IMR-90 (cell line): ENCODE results near the gene C13orf46. TPM values are rescaled to one million over a fixed set of nuclear protein-coding genes. Genes with fewer than 3 reads are reported as not detected.

ENCODE experiments used
- ATAC-seq: fragments of 200-7000 bp; cut with Tn5 transposase; 2 replicates; pipeline ENCODE4 v1.9.1; 2020; ENCODE audit warnings: low read depth, mild to moderate bottlenecking, moderate library complexity
- BruUV-seq: library from RNA; stranded (reverse); fragments of 400-500 nt; replicated peaks from 2 replicates; lab custom pipeline; 2021; lab: Mats Ljungman, UMichigan
- CTCF ChIA-PET: fragments of 300-600 bp; formaldehyde crosslinking; extraction: SDS; loops from one replicate; lab custom pipeline; 2021; ENCODE audit warnings: antibody characterized with exemption; lab: Yijun Ruan, JAX
- POLR2A ChIA-PET: fragments of 300-600 bp; sonication (Branson Sonifier 250); formaldehyde crosslinking; loops from one replicate; lab custom pipeline; 2022; ENCODE audit warnings: antibody characterized with exemption; ENCODE audit not compliant: unreplicated experiment; lab: Charles Lee
- DNase-seq: peaks from one replicate; pipeline ENCODE4 v3.0.0; 2013
- H2AFZ ChIP-seq: replicated peaks from 2 replicates; pipeline ENCODE3; 2013; ENCODE audit warnings: low read length, mild to moderate bottlenecking; ENCODE audit not compliant: poor library complexity
- H2AK5ac ChIP-seq: 2 replicates; pipeline ENCODE4 v1.6.1; 2013; ENCODE audit warnings: low read depth, low read length, inconsistent platforms
- H2AK9ac ChIP-seq: replicated peaks from 2 replicates; pipeline ENCODE3; 2013; ENCODE audit warnings: mild to moderate bottlenecking, low read depth, low read length, moderate library complexity; ENCODE audit not compliant: poor library complexity
- H2BK120ac ChIP-seq: 2 replicates; pipeline ENCODE4 v1.6.1; 2013; ENCODE audit warnings: low read depth, low read length, inconsistent platforms
- H2BK15ac ChIP-seq: 3 replicates; pipeline ENCODE4 v1.6.1; 2013; ENCODE audit warnings: low read depth, low read length, inconsistent platforms
- H2BK20ac ChIP-seq: 2 replicates; pipeline ENCODE4 v1.6.1; 2013; ENCODE audit warnings: low read depth, mild to moderate bottlenecking, inconsistent platforms, low read length, moderate library complexity
- H2BK5ac ChIP-seq: 2 replicates; pipeline ENCODE4 v1.6.1; 2013; ENCODE audit warnings: mild to moderate bottlenecking, low read depth, low read length, inconsistent platforms; ENCODE audit not compliant: poor library complexity, severe bottlenecking
- H3K14ac ChIP-seq: replicated peaks from 2 replicates; pipeline ENCODE4 v1.6.1; 2013; ENCODE audit warnings: low read depth, low read length, inconsistent platforms
- H3K18ac ChIP-seq: 2 replicates; pipeline ENCODE4 v1.6.1; 2013; ENCODE audit warnings: low read depth, low read length, control low read depth
- H3K23ac ChIP-seq: 2 replicates; pipeline ENCODE4 v1.6.1; 2013; ENCODE audit warnings: low read depth, low read length, inconsistent platforms
- H3K27ac ChIP-seq: 2 replicates; pipeline ENCODE4 v1.5.1; 2013; ENCODE audit warnings: mild to moderate bottlenecking, control low read depth, low read length; ENCODE audit not compliant: insufficient read depth
- H3K27me3 ChIP-seq: 2 replicates; pipeline ENCODE4 v1.6.1; 2013; ENCODE audit warnings: low read length; ENCODE audit not compliant: control insufficient read depth, insufficient read depth
- H3K36me3 ChIP-seq: 2 replicates; pipeline ENCODE4 v1.6.1; 2013; ENCODE audit warnings: low read length, mixed read lengths; ENCODE audit not compliant: control insufficient read depth, insufficient read depth
- H3K4ac ChIP-seq: 2 replicates; pipeline ENCODE4 v1.6.1; 2013; ENCODE audit warnings: low read depth, low read length, inconsistent platforms
- H3K4me1 ChIP-seq: 2 replicates; pipeline ENCODE4 v1.6.1; 2013; ENCODE audit warnings: low read length, mixed read lengths; ENCODE audit not compliant: control insufficient read depth, insufficient read depth
- H3K4me2 ChIP-seq: 2 replicates; pipeline ENCODE4 v1.6.1; 2013; ENCODE audit warnings: low read depth, mild to moderate bottlenecking, control low read depth, low read length, moderate library complexity
- H3K4me3 ChIP-seq: 2 replicates; pipeline ENCODE4 v1.5.1; 2013; ENCODE audit warnings: low read depth, mild to moderate bottlenecking, control low read depth, low read length, moderate library complexity; ENCODE audit not compliant: insufficient read depth
- H3K56ac ChIP-seq: 2 replicates; pipeline ENCODE4 v1.6.1; 2013; ENCODE audit warnings: low read length, inconsistent platforms; ENCODE audit not compliant: insufficient read depth; ENCODE audit errors: extremely low read depth
- H3K79me1 ChIP-seq, 2 experiments: 2 replicates each; pipeline ENCODE4 v1.6.1; 2013; ENCODE audit warnings: low read length in 2 of 2, inconsistent platforms in 1 of 2, low read depth in 1 of 2
- H3K9ac ChIP-seq: 2 replicates; pipeline ENCODE4 v1.6.1; 2013; ENCODE audit warnings: low read depth, low read length, control low read depth
- H3K9me1 ChIP-seq: 2 replicates; pipeline ENCODE4 v1.6.1; 2013; ENCODE audit warnings: low read length, inconsistent platforms; ENCODE audit not compliant: insufficient read depth
- H3K9me3 ChIP-seq: 2 replicates; pipeline ENCODE4 v1.6.1; 2013; ENCODE audit warnings: low read length; ENCODE audit not compliant: control insufficient read depth, insufficient read depth
- H4K20me1 ChIP-seq: 2 replicates; pipeline ENCODE4 v1.6.1; 2013; ENCODE audit warnings: low read length, inconsistent platforms; ENCODE audit not compliant: insufficient read depth
- H4K5ac ChIP-seq: 2 replicates; pipeline ENCODE4 v1.6.1; 2013; ENCODE audit warnings: mild to moderate bottlenecking, low read depth, low read length, control low read depth
- H4K8ac ChIP-seq, 2 experiments: 2 replicates each; pipeline ENCODE4 v1.6.1; 2013; ENCODE audit warnings: low read depth in 2 of 2, low read length in 2 of 2, control low read depth in 1 of 2, inconsistent platforms in 1 of 2
- H4K91ac ChIP-seq: 2 replicates; pipeline ENCODE4 v1.6.1; 2013; ENCODE audit warnings: low read depth, low read length, inconsistent platforms; ENCODE audit not compliant: insufficient read depth
- BHLHE40 ChIP-seq: fragments of 150-350 bp; IDR thresholded peaks from 2 replicates; pipeline ENCODE4 v1.6.1; 2016; ENCODE audit warnings: mild to moderate bottlenecking, low read depth, low read length
- FOS ChIP-seq: fragments of 150-350 bp; IDR thresholded peaks from 2 replicates; pipeline ENCODE4 v1.6.1; 2016; ENCODE audit warnings: low read depth, low read length
- MXI1 ChIP-seq: IDR thresholded peaks from 2 replicates; pipeline ENCODE4 v1.6.1; 2012; ENCODE audit warnings: low read depth, mild to moderate bottlenecking, low read length, moderate library complexity, borderline replicate concordance
- POLR2A ChIP-seq: IDR thresholded peaks from 2 replicates; pipeline ENCODE4 v1.6.1; 2012; ENCODE audit warnings: mild to moderate bottlenecking, low read depth, low read length
- RAD21 ChIP-seq: IDR thresholded peaks from 2 replicates; pipeline ENCODE4 v1.6.1; 2012; ENCODE audit warnings: low read length, improper control_type of control experiment
- SMC3 ChIP-seq: fragments of 150-350 bp; IDR thresholded peaks from 2 replicates; pipeline ENCODE4 v1.6.1; 2016; ENCODE audit warnings: low read depth, mild to moderate bottlenecking, antibody characterized with exemption, low read length, moderate library complexity
- USF2 ChIP-seq: fragments of 150-350 bp; IDR thresholded peaks from 2 replicates; pipeline ENCODE4 v1.6.1; 2017; ENCODE audit warnings: mild to moderate bottlenecking, antibody characterized with exemption, low read length, low read depth
- WGBS, 2 experiments: methylation state at CpG; one replicate each; pipeline versions ENCODE4 v1.1.5 to v1.1.7; 2013; ENCODE audit warnings: missing lambda C conversion rate in 2 of 2; ENCODE audit not compliant: insufficient read length in 1 of 2; ENCODE audit errors: extremely low coverage in 2 of 2; 5-methylcytosine and 5-hydroxymethylcytosine counted together
- dilution Hi-C: fragments of 300-500 bp; cut with HindIII; formaldehyde crosslinking; loops from one replicate; pipeline ENCODE4 v1.14.3; 2018; ENCODE audit warnings: low sequenced_read_pairs; ENCODE audit not compliant: unreplicated experiment
- in situ Hi-C: fragments of 300-500 bp; cut with MboI; formaldehyde crosslinking; loops from 3 replicates; pipeline ENCODE4 v1.14.3; 2019; ENCODE audit warnings: low sequenced_read_pairs, inconsistent platforms, mixed read lengths
- intact Hi-C: fragments of 100-400 bp; cut with micrococcal nuclease; formaldehyde crosslinking; loops from 2 replicates; pipeline ENCODE4 v1.10.0; 2022
- polyA plus RNA-seq, 3 experiments: library from polyadenylated mRNA; depleted of rRNA; stranded (reverse); fragments of >200 nt; gene quantifications; 2 replicates each; pipeline ENCODE4 v1.2.3, GENCODE V29; 2012; ENCODE audit warnings: low replicate concordance in 1 of 3
- total RNA-seq: library from RNA; depleted of rRNA; stranded (reverse); fragments of >200 nt; gene quantifications from 2 replicates; pipeline ENCODE4 v1.2.3, GENCODE V29; 2012

Gene C13orf46
- total and polyA plus RNA-seq, 2 of the 4 experiments (the other 2 are of a cell fraction): under 0.01 to 2.1 TPM

DNA sequence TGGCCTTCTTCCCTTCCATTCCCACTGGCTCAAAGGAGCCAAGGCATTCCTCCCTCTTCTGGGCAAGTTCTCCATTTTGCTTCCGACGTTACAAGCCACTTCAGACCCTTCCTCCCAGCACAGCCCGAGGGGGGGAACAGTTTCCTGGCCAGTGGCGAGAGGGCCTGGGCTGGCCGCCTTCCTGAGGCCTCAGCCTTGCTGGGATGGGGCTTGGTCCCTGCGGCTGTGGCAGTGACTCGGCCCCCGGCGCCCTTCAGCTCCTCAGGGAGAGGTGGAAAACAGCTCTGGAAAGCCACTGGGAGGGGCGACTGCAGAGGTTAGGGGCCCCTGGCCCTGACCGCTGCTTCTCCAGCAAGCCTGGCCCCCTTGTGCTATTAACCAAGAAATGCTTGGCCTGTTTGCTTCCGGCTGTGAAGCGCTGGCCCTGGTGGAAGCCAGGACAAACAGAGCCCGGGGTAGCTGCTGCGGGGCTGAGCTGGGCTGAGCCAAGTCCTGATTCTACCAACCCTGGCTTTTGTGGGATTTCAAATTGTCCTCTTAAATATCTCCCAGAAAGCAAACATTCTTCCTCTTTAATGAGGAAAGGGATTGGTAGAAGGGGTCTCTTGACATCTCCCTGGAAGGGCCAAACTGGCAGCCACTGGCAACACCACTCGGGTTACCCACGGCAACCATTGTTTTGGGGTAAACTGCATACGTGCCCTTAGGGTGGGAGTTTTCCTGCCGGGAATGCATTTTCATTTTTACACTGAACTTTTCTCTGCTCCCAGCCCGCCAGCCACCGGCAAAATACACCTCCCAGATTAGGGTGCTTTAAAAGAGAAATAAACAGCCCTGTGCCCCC lies 38.7 kb downstream of the C13orf46 start:
- peak overlapping the region in 1 of 2 experiments; percentile 3; a peak in 1 of 4 replicates for H4K8ac ChIP-seq
- H2AK5ac ChIP-seq: no peak overlapping the region
- no peak overlapping the region for H3K18ac ChIP-seq
- H4K5ac ChIP-seq: no peak overlapping the region
- H2BK5ac ChIP-seq: no peak overlapping the region
- H2BK15ac ChIP-seq: no peak overlapping the region
- intact Hi-C loops: no loop called here
- WGBS, 2 experiments: 73% methylated on average over 2 of the region's 21 CpGs; no CpG with 5 or more reads in 1 of the 2 experiments
- POLR2A ChIA-PET: no interaction called here
- H2BK120ac ChIP-seq: no peak overlapping the region
- H3K27ac ChIP-seq: no peak overlapping the region
- no peak overlapping the region for H3K56ac ChIP-seq
- H3K23ac ChIP-seq: no peak overlapping the region
- no peaks in the 10 kb centered on the region for H3K36me3 ChIP-seq
- no peak overlapping the region for H2AFZ ChIP-seq
- no peaks in the 10 kb centered on the region for H4K20me1 ChIP-seq
- no peak overlapping the region for H3K4me2 ChIP-seq
- H3K27me3 ChIP-seq: no peaks in the 10 kb centered on the region
- H3K9me3 ChIP-seq: no peaks in the 10 kb centered on the region
- TF ChIP-seq RAD21 (no peak), BHLHE40 (no peak), FOS (no peak), MXI1 (no peak), SMC3 (no peak), USF2 (no peak), POLR2A (no peak)
- no peak overlapping the region for H2BK20ac ChIP-seq
- no peak overlapping the region for H2AK9ac ChIP-seq
- H3K9me1 ChIP-seq: no peaks in the 10 kb centered on the region; the same call in 1 of the 2 replicates
- ATAC-seq (no peak), DNase-seq (no peak)
- BruUV-seq: no TSS peak
- H3K9ac ChIP-seq: no peak overlapping the region
- dilution Hi-C loops: no loop called here
- in situ Hi-C loops: no loop called here
- H3K14ac ChIP-seq: no peak overlapping the region
- CTCF ChIA-PET: no interaction called here
- H3K79me1 ChIP-seq: peaks cover 0 to 38% of the 10 kb centered on the region in 2 experiments; a peak in 1 of 4 replicates
- H3K4me1 ChIP-seq: peaks cover 7% of the 10 kb centered on the region; the same call in 1 of the 2 replicates
- H3K4ac ChIP-seq: no peak overlapping the region
- H3K4me3 ChIP-seq: no peak overlapping the region
- no peak overlapping the region for H4K91ac ChIP-seq
